LNCaP clone FGC (cell line): Measurements from ENCODE around the gene STK17A.
A peak's percentile ranks its signal among the peaks of the same experiment; 100 is the strongest.
"Not testable (repeated sequence)": the region's sequence is repeated elsewhere in the genome, so short reads cannot be mapped to it uniquely, and the experiment has no call there.

Experiments
- DNase-seq: peaks from one replicate; pipeline ENCODE4 v3.0.0-alpha.2; 2011; ENCODE audit warnings: low read depth
- H3K4me3 ChIP-seq: 2 replicates; pipeline ENCODE4 v1.5.1; 2011; ENCODE audit warnings: mild to moderate bottlenecking, low read depth, low read length, control low read depth
- TF ChIP-seq, protein P1 (sequence below): IDR thresholded peaks from 2 replicates; pipeline ENCODE4 v1.5.1; 2012; ENCODE audit warnings: mild to moderate bottlenecking; ENCODE audit not compliant: control insufficient read depth, insufficient read depth; ENCODE audit errors: extremely low read depth

The STK17A gene

DNA sequence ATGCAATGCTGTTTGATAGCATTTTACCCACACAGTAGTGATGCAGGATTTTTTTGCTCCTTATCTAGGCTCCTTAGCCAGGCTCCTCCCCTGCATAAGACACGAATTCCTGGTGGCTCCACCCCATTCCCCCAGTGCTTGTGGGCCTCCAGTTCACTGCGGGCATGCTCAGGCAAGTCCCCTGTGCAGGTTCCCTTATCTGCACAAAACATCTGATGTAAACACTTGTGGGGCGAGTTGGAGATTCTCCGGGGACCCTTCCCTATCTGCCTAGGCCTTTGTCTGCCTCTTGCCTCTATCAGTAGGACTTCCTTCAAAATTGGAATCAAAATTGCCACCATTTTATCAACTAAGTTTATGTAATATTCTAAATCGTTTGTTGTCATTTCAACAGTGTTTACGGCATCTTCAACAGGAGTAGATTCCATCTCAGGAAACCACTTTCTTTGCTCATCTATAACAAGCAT is 5.4 kb upstream of the STK17A start:
- H3K4me3 ChIP-seq, result no peak overlapping the region
- no peak for DNase-seq
- TF ChIP-seq, protein P1, sequence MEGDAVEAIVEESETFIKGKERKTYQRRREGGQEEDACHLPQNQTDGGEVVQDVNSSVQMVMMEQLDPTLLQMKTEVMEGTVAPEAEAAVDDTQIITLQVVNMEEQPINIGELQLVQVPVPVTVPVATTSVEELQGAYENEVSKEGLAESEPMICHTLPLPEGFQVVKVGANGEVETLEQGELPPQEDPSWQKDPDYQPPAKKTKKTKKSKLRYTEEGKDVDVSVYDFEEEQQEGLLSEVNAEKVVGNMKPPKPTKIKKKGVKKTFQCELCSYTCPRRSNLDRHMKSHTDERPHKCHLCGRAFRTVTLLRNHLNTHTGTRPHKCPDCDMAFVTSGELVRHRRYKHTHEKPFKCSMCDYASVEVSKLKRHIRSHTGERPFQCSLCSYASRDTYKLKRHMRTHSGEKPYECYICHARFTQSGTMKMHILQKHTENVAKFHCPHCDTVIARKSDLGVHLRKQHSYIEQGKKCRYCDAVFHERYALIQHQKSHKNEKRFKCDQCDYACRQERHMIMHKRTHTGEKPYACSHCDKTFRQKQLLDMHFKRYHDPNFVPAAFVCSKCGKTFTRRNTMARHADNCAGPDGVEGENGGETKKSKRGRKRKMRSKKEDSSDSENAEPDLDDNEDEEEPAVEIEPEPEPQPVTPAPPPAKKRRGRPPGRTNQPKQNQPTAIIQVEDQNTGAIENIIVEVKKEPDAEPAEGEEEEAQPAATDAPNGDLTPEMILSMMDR, result no peak

GRCh38 chr7:43583424-43584194 is 701 bp downstream of the STK17A start:
- no peak for DNase-seq
- H3K4me3 ChIP-seq, result peak overlapping the region; percentile 69
- TF ChIP-seq, protein P1, result peak; percentile 55

- TF ChIP-seq, protein P1, result no peak
Measured at GRCh38 chr7:43584195-43584586, 1.3 kb downstream of the STK17A start.

GRCh38 chr7:43584733-43585132 is 1.8 kb downstream of the STK17A start:
- DNase-seq, H3K4me3 ChIP-seq: not testable (repeated sequence)

More at GRCh38 chr7:43584195-43584586, 1.3 kb downstream of the STK17A start:
- H3K4me3 ChIP-seq, result peak overlapping the region; percentile 69
- no peak for DNase-seq

- no peak overlapping the region for H3K4me3 ChIP-seq
- DNase-seq, result no peak
- TF ChIP-seq, protein P1, result no peak
Measured at GRCh38 chr7:43585562-43585961, 2.7 kb downstream of the STK17A start.

- TF ChIP-seq, protein P1, result no peak
- no peak for DNase-seq
- H3K4me3 ChIP-seq, result no peak overlapping the region
Measured at GRCh38 chr7:43586251-43586900, 3.5 kb downstream of the STK17A start.

DNA sequence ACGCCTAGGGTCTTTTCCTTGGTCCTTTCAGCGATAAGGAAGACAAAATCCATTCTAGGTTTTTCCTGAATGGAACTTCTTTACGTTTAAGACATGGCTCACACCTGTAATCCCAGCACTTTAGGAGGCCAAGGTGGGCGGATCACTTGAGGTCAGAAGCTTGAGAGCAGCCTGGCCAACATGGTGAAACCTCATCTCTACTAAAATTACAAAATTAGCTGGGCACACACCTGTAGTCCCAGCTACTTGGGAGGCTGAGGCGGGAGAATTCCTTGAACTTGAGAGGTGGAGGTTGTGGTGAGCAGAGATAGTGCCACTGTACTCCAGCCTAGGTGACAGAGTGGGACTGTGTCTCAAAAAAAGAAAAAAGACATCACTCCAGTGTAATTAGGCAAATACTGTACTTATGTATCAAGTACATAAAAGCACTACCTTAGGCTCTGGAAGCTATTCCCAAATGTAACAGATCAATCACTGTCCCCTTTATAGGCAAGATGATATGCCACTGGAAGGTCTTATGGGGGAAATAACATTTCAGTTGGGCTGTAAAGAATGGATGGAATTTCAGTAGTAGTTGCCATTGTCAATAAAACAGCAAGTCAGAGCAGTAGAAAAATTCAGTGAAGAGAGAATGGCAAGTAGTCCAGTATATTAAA is 5.7 kb downstream of the STK17A start:
- H3K4me3 ChIP-seq, result no peak overlapping the region
- no peak for DNase-seq
- TF ChIP-seq, protein P1, result no peak
